Breast epithelium (tissue), 4 donors: Measurements from ENCODE around the gene OR4K15. TPM values are rescaled to one million over a fixed set of nuclear protein-coding genes. Genes with fewer than 3 reads are reported as not detected.

Experiments used
- DNase-seq, 2 donors: peaks; one replicate each; pipeline ENCODE4 v3.0.0-alpha.2; 2019; ENCODE audit warnings: low spot score in 2 of 2
- H3K27ac ChIP-seq, 2 donors: fragments of 200-600 bp; sonication (generic) in 1 of 2; one replicate each; pipeline ENCODE4 v1.5.1; 2016 to 2019; ENCODE audit warnings: mild to moderate bottlenecking in 1 of 2
- H3K27me3 ChIP-seq, 2 donors: fragments of 200-600 bp; sonication (generic) in 1 of 2; one replicate each; pipeline versions ENCODE4 v1.5.1 to v1.6.0; 2017 to 2019; ENCODE audit warnings: control low read depth in 1 of 2, mild to moderate bottlenecking in 1 of 2
- H3K36me3 ChIP-seq: fragments of 200-600 bp; one replicate; pipeline ENCODE4 v1.5.1; 2019
- H3K4me1 ChIP-seq, 2 donors: fragments of 200-600 bp; sonication (generic); one replicate each; pipeline ENCODE4 v1.5.1; 2016 to 2019; ENCODE audit warnings: control low read depth in 1 of 2
- H3K4me3 ChIP-seq, 3 donors: fragments of 200-600 bp; sonication (generic); 1 replicate in 2 of 3; 2 replicates in 1 of 3; pipeline ENCODE4 v1.5.1; 2016 to 2019; ENCODE audit warnings: mild to moderate bottlenecking in 3 of 3, moderate library complexity in 2 of 3
- H3K9me3 ChIP-seq, 2 donors: fragments of 200-600 bp; sonication (generic) in 1 of 2; one replicate each; pipeline ENCODE4 v1.5.1; 2016 to 2019; ENCODE audit warnings: control low read depth in 1 of 2
- CTCF ChIP-seq, 3 donors: fragments of 450-650 bp; IDR thresholded peaks; one replicate each; pipeline ENCODE4 v1.5.1; 2016 to 2017; ENCODE audit warnings: antibody characterized with exemption in 3 of 3, mild to moderate bottlenecking in 3 of 3, moderate library complexity in 3 of 3
- POLR2A ChIP-seq: fragments of 450-650 bp; IDR thresholded peaks from one replicate; pipeline ENCODE4 v1.6.1; 2016; ENCODE audit warnings: antibody characterized with exemption, mild to moderate bottlenecking, moderate library complexity
- POLR2AphosphoS5 ChIP-seq, 3 donors: sonication (generic); formaldehyde crosslinking; IDR thresholded peaks; one replicate each; pipeline ENCODE4 v1.6.1; 2017; ENCODE audit warnings: antibody characterized with exemption in 3 of 3
- intact Hi-C: fragments of 100-400 bp; cut with DNase I; formaldehyde crosslinking; loops from one replicate; pipeline ENCODE4 v1.15.1; 2023; ENCODE audit warnings: low total_unique reads
- total RNA-seq, 3 donors: library from RNA; depleted of rRNA; stranded (reverse); fragments of >200 nt; gene quantifications; one replicate each; pipeline ENCODE4 v1.1.0, GENCODE V29; 2016

OR4K15 gene
- total RNA-seq, 3 donors from 2014 or later, result not detected

DNA sequence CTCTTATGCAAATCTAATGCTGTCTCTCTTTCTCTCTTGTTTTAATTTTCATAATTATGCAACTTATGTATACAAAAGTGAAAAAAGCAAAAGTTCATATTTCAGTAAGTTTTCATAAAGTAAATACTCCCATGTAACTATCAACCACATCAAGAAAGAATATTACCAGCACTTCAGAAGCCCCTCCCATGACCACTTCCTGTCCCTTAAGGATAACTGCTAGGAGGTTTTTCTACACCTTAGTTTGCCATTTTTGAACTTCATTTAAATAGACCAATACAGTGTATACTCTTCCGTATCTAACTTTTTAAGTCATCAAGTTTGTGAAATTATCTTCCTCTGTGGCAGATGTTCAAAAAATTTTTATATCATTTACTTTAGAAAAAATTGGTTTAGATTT lies 547 bp upstream of the OR4K15 start:
- no peaks in the 10 kb centered on the region for H3K27me3 ChIP-seq
- no peak for DNase-seq
- H3K4me1 ChIP-seq, result no peaks in the 10 kb centered on the region
- intact Hi-C loops, result no loop called here
- no peak for TF ChIP-seq CTCF (IDR thresholded peaks at IDR 0.05)
- no peak for TF ChIP-seq POLR2AphosphoS5 (IDR thresholded peaks at IDR 0.05)
- no peak for TF ChIP-seq POLR2A
- no peaks in the 10 kb centered on the region for H3K9me3 ChIP-seq
- no peak overlapping the region for H3K27ac ChIP-seq
- no peaks in the 10 kb centered on the region for H3K36me3 ChIP-seq
- no peak overlapping the region for H3K4me3 ChIP-seq

GRCh38 chr14:19993438-19993837 lies 18.0 kb downstream of the OR4K15 start:
- Histone ChIP-seq H3K4me3 (no peak overlapping the region), H3K27ac (no peak overlapping the region), H3K9me3 (no peaks in the 10 kb centered on the region), H3K36me3 (no peaks in the 10 kb centered on the region), H3K4me1 (no peaks in the 10 kb centered on the region), H3K27me3 (no peaks in the 10 kb centered on the region)
- no peak for DNase-seq
- intact Hi-C loops, result no loop called here
- TF ChIP-seq POLR2AphosphoS5 (IDR thresholded peaks at IDR 0.05), result no peak
- TF ChIP-seq CTCF (IDR thresholded peaks at IDR 0.05), result no peak
- no peak for TF ChIP-seq POLR2A

GRCh38 chr14:20001863-20002262 lies 26.5 kb downstream of the OR4K15 start, which contains the start of gene OR4Q2:
Gene OR4Q2 (plus strand): TSS chr14:20002163.
- no peaks in the 10 kb centered on the region for H3K36me3 ChIP-seq
- no peak within 1 kb of the TSS for H3K27ac ChIP-seq
- no peak for DNase-seq
- intact Hi-C loops, result no loop called here
- no peak for TF ChIP-seq CTCF (IDR thresholded peaks at IDR 0.05)
- no peak for TF ChIP-seq POLR2AphosphoS5 (IDR thresholded peaks at IDR 0.05)
- TF ChIP-seq POLR2A, result no peak
- no peak within 1 kb of the TSS for H3K4me3 ChIP-seq
- no peaks in the 10 kb centered on the region for H3K4me1 ChIP-seq
- no peaks in the 10 kb centered on the region for H3K9me3 ChIP-seq
- H3K27me3 ChIP-seq, result no peaks in the 10 kb centered on the region

DNA sequence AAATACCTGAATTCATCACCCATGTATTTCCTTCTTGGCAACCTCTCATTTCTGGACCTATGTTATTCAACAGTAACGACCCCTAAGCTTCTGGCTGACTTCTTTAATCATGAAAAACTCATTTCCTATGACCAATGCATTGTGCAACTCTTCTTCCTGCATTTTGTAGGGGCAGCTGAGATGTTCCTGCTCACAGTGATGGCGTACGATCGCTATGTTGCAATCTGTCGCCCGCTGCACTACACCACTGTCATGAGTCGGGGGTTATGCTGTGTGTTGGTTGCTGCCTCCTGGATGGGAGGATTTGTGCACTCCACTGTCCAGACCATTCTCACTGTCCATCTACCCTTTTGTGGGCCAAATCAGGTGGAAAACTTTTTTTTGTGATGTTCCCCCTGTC lies 26.9 kb downstream of the OR4K15 start:
- no peak overlapping the region for H3K27ac ChIP-seq
- intact Hi-C loops, result no loop called here
- TF ChIP-seq POLR2A (no peak), POLR2AphosphoS5 (IDR thresholded peaks at IDR 0.05) (no peak), CTCF (IDR thresholded peaks at IDR 0.05) (no peak)
- H3K9me3 ChIP-seq, result no peaks in the 10 kb centered on the region
- H3K4me3 ChIP-seq, result no peak overlapping the region
- no peaks in the 10 kb centered on the region for H3K27me3 ChIP-seq
- no peak for DNase-seq
- H3K4me1 ChIP-seq, result no peaks in the 10 kb centered on the region
- no peaks in the 10 kb centered on the region for H3K36me3 ChIP-seq

DNA sequence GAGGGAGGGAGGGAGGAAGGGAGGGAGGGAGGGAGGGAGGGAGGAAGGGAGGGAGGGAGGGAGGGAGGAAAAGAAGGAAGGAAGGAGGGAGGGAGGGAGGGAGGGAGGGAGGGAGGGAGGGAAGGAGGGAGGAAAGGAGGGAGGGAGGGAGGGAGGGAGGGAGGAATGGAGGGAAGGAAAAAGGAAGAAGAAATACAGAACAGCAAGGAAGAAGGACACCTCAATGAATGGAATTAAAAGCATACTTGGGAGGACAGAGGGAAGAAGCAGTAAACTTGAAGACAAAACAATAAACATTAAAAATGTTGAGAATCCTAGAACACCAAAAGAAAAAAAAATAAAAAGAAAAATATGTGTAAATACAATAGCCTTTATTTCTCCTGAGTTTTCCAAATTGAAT lies 32.8 kb downstream of the OR4K15 start:
- H3K27ac ChIP-seq, result no peak overlapping the region
- DNase-seq, result no peak
- no peaks in the 10 kb centered on the region for H3K9me3 ChIP-seq
- no peak overlapping the region for H3K4me3 ChIP-seq
- intact Hi-C loops, result no loop called here
- no peak for TF ChIP-seq CTCF (IDR thresholded peaks at IDR 0.05)
- no peak for TF ChIP-seq POLR2AphosphoS5 (IDR thresholded peaks at IDR 0.05)
- no peak for TF ChIP-seq POLR2A
- H3K36me3 ChIP-seq, result peaks cover 3% of the 10 kb centered on the region
- no peaks in the 10 kb centered on the region for H3K27me3 ChIP-seq
- H3K4me1 ChIP-seq, result no peaks in the 10 kb centered on the region
